AG09309 (cell line): ENCODE results near the gene VWA3A.
A peak's percentile ranks its signal among the peaks of the same experiment; 100 is the strongest.

Experiments
- DNase-seq: peaks from one replicate; pipeline ENCODE4 v3.0.0-alpha.2; 2010; ENCODE audit warnings: low read depth
- H3K4me3 ChIP-seq: 2 replicates; pipeline ENCODE4 v1.5.1; 2011; ENCODE audit warnings: mild to moderate bottlenecking, low read depth, low read length, moderate library complexity; ENCODE audit not compliant: control insufficient read depth
- TF ChIP-seq, protein P1 (sequence below): IDR thresholded peaks from 2 replicates; pipeline ENCODE4 v1.5.1; 2011; ENCODE audit warnings: mild to moderate bottlenecking, low read depth, low read length, inconsistent platforms; ENCODE audit not compliant: insufficient read depth, control insufficient read depth; ENCODE audit errors: missing control alignments

Gene VWA3A

DNA sequence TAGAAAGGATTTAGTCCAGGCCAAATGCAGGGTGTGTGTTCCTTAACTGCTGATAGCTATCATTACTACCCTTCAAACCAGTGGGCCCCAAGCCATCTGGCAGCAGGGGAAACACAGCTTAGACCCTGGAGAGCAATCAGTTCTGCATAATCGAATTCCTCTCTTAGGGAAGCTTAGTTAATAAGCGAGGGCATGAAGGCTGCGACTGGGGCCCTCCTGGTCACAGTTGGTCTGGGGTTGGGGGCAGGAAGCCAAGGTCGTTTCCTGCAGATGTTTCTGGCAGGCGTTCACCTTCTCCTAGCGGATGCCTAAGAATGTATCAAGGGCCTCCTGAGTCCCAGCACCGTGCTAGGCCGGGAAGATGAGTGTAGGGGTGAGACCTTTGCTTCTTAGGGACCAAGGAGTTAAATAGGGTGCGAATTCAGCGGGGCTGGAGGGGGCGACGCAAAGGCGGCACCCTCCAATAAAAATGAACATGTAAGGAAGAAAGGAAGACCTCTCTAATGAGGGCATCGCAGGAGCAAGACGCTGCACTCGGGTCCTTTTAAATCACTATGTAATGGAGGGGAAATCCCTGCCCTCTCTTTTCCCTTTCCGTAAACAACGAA, 97.2 kb downstream of the VWA3A start:
- TF ChIP-seq, protein P1, sequence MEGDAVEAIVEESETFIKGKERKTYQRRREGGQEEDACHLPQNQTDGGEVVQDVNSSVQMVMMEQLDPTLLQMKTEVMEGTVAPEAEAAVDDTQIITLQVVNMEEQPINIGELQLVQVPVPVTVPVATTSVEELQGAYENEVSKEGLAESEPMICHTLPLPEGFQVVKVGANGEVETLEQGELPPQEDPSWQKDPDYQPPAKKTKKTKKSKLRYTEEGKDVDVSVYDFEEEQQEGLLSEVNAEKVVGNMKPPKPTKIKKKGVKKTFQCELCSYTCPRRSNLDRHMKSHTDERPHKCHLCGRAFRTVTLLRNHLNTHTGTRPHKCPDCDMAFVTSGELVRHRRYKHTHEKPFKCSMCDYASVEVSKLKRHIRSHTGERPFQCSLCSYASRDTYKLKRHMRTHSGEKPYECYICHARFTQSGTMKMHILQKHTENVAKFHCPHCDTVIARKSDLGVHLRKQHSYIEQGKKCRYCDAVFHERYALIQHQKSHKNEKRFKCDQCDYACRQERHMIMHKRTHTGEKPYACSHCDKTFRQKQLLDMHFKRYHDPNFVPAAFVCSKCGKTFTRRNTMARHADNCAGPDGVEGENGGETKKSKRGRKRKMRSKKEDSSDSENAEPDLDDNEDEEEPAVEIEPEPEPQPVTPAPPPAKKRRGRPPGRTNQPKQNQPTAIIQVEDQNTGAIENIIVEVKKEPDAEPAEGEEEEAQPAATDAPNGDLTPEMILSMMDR = no peak
- peak overlapping the region; percentile 51 for H3K4me3 ChIP-seq
- DNase-seq = no peak

DNA sequence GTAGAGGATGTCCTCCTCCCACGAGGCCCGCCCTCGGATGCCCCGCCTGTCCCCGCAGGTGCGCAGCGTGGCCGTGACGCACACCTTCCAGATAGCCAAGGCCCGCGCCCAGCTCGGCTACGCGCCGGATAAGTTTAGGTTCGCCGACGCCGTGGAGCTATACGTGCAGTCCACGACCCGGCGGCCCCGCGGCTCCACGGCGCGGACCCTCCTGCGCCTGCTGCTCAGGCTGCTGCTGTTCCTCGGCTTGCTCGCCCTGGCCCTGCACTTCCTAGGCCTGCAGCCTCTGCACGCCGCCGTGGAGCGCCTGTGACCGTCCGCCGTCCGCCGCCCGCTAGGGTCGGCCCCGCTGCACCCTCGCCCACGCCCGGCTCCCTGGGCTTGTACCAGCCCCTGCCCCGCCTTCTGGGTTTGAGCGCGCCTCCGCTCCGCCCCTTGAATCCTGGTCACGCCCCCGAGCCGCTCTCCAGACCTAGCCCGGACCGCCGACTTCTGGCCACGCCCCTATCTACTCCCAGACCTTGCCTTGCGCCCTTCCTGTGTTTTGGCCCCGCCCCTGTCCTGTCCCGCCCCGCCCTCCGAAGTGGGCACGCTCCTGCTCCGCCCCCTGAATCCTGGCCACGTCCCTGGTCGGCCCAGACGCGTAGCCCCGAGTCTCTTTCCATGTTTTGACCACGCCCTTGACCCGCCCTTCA, 97.9 kb downstream of the VWA3A start:
- TF ChIP-seq, protein P1 = no peak
- H3K4me3 ChIP-seq = peak overlapping the region; percentile 51
- DNase-seq = peak; percentile 97

DNA sequence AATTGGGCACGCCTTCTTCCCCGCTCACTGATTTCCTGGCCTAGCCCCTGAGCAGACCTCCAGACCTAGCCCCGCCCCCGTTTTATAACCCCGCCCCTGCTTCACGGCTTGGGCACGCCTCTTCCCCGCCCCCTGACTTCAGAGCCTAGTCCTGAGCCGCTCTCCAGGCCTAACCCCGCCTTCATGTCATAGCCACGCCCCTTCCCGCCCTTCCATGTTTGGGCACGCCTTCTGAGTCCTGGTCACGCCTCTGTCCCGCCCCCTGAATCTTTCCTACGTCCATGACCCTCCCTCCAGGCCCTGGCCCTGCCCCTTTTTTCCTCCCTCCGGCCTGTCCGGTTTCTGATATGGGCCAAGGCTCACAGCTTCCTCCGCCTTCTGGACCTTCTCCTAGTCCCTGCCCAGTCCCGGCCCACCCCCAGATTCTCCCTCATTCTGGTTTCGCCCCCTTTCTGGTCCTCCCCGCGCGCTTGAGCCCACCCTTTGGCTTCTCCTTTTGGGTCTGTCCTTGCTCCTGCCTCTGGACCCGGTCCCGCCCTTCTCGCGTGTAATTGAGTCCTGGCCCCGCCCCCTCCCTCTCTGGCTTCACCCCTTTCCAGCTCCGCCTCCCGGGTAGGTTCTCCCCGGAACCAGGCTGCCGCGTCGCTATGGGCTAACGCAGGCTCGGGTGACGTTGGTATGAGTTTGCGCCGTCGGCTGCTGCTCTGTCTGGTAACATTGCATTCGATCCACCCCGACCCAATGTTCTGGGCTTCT, 98.6 kb downstream of the VWA3A start:
- TF ChIP-seq, protein P1 = no peak
- peak overlapping the region; percentile 54 for H3K4me3 ChIP-seq
- peak; percentile 98 for DNase-seq

DNA sequence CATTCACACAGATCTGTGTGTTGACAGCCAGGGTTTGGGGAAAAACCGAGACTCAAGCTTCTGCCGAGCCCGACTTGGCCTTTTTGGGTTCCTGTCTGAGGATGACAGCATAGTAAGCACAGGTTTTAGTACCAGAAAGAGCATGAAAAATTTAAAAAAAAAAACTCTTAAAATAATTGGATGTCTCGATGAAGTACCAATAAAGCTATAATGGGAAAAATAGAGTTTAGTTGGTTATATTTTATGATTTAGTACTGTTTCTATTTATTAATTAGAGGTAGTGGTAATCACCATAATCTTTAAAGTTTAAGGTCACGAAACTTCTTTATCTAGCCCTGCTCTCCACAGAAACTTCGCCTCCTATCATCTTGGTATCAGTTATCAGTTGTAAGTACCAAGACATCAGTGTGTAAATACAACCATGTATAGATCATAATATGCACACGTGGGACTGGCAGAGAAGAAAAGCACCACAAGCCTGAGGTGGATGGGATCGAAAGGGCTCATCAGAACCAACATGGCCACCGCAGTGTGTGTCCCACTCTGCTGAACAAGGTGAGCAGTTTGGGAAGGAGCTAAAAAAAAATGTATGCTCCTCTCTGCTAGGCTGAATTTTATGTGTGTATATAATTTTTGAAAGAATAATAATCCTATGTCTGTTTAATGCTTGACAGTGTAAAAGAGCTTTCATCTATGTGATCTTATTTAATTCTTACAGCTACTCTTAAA, 99.4 kb downstream of the VWA3A start:
- TF ChIP-seq, protein P1 = no peak
- no peak for DNase-seq
- peak overlapping the region; percentile 54 for H3K4me3 ChIP-seq

DNA sequence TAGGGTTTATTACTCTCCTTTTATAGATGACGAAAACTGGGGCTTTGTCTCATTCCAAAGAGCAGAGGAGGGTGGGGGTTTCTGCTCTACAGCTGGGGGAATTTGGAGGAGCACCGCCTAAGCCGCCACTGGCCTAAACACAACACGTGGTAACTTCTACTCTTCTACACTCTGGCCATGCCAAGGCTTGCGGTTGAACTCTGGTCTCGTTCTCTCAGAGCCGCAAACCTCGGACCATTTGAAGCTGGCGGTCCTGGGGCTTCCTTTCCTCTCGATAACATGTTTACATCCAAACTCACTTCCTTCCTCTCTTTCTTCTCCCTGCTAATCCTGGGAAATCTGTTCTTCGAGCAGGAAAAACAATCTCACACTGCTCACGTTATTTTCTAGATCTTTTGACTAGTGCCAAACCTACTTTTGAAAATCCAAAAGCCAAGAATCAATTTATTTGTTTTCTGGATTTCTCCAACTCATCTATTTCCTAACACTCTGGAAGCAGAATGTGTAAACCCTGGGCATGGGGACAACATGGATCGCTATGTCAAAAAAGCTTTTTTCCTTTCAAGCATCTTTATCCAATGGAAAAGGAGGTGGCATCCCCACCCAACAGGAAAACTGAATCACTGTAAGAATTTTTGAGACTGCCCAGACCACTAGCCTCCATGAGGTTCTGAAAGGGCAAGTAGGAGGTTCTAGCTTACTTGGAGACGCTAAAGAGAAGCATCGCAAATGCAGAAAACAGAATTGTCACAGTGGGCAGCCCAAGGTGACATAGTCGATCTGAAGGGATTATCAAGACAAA, 100.1 kb downstream of the VWA3A start:
- peak overlapping the region; percentile 54 for H3K4me3 ChIP-seq
- peak; percentile 71 for DNase-seq
- TF ChIP-seq, protein P1 = no peak

DNA sequence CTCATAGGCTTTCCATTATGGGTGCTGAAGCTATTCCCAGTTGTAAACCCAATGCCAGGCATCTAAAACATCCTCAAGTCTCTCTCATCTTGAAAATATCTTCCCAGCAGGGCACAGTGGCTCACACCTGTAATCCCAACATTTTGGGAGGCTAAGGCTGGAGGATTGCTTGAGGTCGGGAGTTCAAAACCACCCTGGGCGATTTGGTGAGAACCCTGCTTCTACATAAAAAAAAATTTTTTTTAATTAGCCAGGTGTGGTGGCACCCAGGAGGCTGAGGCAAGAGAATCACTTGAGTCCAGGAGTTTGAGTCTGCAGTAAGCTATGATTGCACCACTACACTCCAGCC, 100.7 kb downstream of the VWA3A start:
- DNase-seq = no peak
- TF ChIP-seq, protein P1 = no peak
- no peak overlapping the region for H3K4me3 ChIP-seq
